Uterus (tissue), 2 donors: ENCODE data around the gene GNLY.

Source experiments
- POLR2A ChIP-seq, 2 donors: fragments of 450-650 bp; IDR thresholded peaks; one replicate each; pipeline ENCODE4 v1.6.1; 2016; ENCODE audit warnings: antibody characterized with exemption in 2 of 2, mild to moderate bottlenecking in 1 of 2, moderate library complexity in 1 of 2
- TF ChIP-seq, protein P1 (sequence below), 4 experiments: fragments of 200-600 bp in 2 of 4; fragments of 450-650 bp in 2 of 4; sonication (generic) in 2 of 4; IDR thresholded peaks; one replicate each; pipeline ENCODE4 v1.5.1; 2016 to 2019; ENCODE audit warnings: antibody characterized with exemption in 4 of 4, mild to moderate bottlenecking in 2 of 4, moderate library complexity in 1 of 4

DNA sequence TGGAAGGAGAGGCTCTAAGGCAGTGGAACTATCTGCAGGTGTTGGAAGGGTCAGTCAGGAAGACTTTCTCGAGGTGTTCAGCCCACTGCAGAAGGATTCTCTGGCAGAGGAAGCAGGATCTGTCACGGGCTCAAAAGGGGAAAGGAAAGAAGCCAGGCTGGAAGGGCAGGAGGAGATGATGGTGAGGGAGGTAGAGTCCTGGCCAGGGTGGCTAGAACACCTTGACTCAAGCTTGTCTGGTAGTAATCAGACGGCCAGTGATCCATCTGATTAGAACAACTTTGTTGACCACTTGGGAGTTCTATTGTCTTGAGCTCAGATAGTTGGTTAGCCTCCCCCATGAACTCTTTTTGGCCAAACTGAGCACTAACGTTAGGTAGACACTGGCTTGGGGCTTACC is 49.9 kb downstream of the GNLY start:
- TF ChIP-seq POLR2A (IDR thresholded peaks at IDR 0.05): no peak
- TF ChIP-seq, protein P1, sequence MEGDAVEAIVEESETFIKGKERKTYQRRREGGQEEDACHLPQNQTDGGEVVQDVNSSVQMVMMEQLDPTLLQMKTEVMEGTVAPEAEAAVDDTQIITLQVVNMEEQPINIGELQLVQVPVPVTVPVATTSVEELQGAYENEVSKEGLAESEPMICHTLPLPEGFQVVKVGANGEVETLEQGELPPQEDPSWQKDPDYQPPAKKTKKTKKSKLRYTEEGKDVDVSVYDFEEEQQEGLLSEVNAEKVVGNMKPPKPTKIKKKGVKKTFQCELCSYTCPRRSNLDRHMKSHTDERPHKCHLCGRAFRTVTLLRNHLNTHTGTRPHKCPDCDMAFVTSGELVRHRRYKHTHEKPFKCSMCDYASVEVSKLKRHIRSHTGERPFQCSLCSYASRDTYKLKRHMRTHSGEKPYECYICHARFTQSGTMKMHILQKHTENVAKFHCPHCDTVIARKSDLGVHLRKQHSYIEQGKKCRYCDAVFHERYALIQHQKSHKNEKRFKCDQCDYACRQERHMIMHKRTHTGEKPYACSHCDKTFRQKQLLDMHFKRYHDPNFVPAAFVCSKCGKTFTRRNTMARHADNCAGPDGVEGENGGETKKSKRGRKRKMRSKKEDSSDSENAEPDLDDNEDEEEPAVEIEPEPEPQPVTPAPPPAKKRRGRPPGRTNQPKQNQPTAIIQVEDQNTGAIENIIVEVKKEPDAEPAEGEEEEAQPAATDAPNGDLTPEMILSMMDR (IDR thresholded peaks at IDR 0.05): no peak
